HS-27A (cell line): ENCODE results near the gene TMEM108.

Experiments used
- DNase-seq: peaks from one replicate; pipeline ENCODE4 v3.0.0-alpha.2; 2012; ENCODE audit warnings: low read depth, missing footprints

TMEM108 gene

DNA sequence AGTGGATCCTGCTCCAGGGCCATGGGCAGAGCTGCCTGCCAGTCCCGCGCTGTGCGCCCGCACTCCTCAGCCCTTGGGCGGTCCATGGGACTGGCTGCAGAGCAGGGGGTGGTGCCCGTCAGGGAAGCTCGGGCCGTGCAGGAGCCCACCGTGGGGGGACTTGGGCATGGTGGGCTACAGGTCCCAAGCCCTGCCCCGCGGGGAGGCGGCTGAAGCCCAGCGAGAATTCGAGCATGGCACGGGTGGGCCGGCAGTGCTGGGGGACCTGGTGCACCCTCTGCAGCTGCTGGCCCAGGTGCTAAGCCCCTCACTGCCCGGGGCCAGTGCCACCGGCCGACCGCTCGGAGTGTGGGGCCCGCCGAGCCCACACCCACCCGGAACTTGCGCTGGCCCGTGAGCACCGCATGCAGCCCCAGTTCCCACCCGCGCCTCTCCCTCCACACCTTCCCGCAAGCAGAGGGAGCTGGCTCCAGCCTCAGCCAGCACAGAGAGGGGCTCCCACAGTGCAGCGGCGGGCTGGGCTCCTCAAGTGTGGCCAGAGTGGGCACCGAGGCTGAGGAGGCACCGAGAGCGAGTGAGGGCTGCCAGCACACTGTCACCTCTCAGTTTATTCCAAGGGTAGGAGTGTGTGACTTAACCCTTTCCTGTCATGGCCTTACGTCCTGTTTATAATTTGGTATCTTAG, 129.3 kb downstream of the TMEM108 start:
- DNase-seq: no peak

DNA sequence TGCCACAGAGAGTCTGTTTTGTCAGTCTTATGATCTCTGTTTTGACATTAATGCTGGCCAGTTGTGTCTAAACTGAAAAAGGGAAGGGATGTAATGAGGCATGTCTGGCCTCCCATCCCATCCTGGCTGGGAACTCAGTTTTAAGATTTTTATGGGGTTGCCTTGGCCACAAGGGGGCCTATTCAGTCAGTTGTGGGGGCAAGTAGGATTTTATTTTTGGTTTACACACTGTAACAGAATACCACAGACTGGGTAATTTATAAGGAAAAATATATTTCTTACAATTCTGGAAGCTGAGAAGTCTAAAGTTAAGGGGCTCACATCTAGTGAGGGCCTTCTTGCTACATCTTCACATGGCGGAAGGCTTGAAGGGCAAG, 129.8 kb downstream of the TMEM108 start:
- no peak for DNase-seq

DNA sequence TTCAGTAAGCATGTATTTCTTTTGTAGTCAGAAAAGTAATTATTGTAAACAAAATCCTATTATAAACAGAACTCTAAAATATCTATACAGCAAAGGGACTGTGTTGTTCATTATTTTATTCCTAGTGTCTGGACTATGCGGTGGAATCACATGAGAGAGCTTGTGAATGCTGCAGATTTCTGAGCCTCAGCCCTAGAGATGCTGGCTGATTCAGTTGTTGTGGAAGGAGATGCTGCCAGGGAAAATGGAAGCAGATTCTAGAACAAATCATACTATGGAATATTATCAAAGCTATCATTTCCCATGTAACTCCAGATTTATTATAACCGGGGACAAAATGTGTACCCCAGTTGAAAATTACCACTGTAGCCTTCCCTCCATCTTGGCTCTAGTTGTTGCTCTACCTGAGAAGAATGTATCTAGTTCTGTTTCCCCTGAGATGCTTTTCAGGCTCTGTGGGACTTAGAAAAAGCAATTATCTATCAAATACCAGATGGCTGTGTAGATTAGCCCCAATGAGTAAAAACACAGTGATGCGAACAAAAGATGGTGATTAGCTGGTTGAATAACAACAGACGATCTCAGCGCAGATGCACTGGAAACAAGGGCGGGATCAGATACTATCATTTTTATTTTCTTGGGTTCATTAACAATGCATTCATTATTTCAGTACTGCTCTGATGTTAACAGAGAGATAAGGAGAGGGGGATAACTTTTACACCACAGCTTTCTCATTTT, 131.3 kb downstream of the TMEM108 start:
- no peak for DNase-seq

DNA sequence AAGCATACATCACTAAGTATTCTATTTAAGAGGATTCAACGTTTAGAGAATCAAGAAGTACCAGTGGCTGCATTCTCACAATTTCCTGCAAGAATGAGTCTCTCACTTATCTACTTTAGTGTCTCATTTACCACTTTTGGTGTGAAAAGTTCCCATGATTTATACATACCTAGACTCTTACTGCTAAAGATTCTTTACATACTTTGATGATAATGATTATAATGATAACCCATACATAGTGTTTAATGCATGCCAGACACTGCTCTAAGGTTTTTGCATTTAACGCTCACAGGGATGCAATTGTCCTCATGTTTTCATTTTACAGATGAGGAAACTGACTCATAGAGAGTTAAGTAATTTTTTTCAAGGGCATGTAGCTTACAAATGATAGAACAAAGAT, 133.6 kb downstream of the TMEM108 start:
- no peak for DNase-seq

DNA sequence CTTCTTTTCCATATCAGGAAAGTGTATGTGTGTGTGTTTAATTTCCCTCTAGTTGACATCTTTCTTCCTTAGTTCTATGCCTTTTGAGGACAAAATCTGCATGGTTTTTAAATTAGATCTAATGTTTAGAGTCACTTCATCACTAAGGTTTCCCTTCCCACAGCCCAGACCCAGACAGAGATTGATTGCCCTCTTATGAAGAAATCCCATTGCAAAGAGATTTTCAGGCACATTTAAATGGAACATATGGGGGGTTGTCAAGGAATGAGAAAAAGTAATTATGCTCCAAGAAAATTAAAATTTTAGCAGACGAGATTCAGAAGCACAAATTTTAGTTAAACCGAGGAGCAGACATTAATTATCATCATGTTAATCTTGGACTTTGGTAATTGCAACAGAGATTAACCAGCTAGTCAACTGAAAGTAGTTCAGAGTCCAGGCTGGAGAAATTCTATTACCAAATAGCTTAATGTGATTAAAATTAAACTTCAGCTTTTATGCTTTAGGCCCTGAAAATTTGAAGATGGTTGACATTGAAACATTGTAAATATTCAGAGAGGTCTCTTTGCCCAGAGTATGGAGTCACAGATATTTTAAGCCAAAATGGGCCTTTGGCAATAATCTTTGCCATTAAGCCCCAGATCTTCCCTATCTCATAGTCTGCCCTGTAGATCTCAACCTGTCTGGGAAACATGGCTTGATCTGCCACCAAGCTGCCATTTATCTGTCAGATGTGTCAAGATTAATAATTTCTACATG, 143.4 kb downstream of the TMEM108 start:
- no peak for DNase-seq

DNA sequence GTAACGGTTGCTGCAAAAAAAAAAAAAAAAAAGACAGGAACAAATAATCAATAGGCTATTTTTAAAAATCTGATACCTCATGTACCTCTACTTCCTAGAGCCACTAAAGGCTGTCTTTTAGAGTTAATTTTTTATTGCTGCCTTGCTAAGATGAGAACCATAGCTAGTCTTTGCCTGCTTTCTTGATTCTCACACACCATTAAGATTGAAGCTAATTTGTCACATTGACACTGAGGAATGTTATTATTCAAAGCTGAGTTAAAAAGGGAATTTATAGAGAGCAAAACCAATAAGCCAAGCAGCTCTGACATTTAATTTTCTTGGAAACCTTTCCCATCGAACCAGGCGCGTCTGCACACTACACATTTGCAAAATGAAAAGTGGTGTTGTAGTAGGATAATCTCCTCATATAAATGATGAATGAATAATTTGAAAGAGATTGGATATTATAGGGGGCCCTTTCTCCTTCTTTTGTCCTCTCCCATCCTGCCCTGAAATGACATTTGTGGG, 149.7 kb downstream of the TMEM108 start:
- DNase-seq: no peak

DNA sequence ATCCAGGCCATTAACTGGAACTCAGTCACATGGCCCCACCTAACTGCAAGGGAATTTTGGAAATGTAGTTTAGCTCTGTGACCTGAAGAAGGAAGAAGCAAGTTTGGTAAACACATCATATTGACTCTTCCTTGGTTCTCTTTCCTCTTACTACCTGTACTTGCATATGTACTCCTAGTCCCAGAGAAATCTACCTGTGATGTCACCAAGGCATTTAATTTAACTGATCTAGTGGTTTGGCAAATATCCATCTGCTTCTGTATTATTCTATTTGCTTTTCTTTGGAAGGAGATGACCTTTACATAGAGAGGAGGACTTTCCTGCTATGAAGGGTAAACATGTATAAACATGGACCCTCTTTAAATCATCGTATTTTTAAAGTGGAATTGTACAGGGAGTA, 150.8 kb downstream of the TMEM108 start:
- no peak for DNase-seq

DNA sequence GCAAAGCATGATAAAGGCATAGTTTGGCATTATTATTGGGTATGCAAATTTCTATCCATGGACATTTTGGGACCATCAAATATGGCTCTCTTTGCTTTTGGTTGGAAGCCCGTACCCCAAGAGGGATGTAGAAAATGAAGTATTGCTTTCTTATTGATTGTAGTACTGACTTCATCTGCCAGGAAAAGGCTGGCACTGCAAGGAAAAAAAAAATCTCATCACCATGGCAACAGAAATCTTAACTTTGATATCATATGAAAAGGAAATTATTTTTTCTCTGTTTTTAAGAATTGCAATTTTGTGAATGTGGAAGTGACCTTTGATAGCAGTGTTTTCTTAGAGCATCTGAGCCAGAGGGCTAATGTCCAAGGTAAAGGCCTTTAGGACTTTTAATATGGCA, 151.7 kb downstream of the TMEM108 start:
- DNase-seq: no peak

DNA sequence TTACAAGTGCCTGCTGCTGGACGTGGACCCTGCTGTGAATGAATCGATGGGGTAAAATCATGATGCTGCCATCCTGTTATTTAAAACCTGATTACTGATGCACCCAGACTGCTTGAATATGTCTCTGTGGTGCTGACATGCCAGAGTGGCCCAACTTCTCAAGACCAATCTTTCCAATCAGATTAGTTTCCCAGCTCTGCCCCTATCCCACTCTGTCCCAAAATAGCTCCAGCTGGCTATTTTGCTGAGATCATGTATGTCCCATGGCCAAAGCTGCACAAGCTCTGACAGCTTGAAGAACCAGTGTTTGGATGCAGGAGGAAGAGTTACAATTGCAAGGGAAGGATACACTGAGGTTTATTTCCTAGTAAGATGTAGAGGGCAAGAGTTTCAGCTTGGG, 153.6 kb downstream of the TMEM108 start:
- no peak for DNase-seq

DNA sequence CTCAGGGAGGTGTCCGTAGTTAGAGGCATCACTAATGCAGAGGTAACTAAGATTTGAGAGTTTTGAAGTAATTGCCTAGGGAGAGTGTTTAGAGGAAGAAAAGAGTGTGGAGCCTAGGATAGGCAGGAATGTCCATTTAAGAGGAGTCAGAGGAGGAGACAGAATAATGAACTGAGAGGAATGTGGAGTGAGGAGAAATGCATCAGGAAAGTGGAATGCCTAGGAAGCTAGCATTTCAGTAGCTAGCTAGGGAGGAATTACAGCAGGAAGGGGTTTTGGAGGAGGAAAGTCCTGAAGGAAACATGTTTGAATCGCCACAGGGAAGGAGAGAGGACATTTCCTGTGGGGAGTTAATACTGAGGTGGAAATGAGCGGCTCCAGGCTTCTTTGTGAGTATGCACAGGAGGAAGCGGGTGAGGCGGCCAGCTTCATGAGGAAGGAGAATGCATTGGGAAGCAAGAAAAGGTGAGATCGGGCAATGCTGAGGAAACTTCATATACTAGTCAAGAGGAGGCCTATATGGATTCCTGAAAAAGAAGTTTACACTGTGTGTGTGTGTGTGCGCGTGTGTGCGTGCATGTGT, 154.3 kb downstream of the TMEM108 start:
- no peak for DNase-seq

DNA sequence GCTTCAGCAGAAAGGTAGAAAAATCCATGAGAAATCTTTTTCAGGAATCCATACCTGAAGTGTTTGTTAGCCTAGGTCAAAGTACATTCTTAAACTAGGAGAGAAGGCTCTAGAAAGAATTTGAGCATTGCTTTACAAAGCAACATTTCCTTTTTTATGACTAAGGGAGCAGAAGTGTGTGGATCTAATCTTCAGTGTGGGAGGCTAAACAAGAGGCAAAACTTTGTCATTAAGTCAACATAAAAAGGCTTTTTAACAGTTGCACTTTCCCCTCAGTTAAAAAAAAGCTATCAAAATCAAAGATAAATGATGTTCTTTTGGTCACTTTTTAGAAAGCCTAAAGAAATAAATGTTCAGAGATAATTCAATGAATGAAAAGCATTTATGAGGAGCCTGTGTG, 154.8 kb downstream of the TMEM108 start:
- no peak for DNase-seq

DNA sequence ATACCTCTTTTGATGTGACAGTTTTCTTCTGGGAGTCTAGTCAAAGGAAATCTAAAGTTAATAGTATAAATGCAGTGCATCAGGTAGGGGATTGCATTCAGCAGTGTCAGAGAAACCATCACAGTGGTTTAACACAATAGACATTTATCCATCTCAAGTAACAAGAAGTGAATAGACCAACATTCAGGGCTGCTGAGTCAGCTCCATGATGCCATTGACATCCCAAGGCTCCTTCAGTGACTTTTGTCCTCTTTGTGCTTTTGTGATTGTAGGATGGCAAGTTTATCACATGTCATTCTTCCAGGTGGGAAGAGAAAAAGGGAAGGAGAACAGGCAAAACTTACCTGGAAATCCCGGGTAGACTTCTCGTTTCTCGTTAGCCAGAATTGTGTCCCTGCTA, 158.3 kb downstream of the TMEM108 start:
- no peak for DNase-seq

DNA sequence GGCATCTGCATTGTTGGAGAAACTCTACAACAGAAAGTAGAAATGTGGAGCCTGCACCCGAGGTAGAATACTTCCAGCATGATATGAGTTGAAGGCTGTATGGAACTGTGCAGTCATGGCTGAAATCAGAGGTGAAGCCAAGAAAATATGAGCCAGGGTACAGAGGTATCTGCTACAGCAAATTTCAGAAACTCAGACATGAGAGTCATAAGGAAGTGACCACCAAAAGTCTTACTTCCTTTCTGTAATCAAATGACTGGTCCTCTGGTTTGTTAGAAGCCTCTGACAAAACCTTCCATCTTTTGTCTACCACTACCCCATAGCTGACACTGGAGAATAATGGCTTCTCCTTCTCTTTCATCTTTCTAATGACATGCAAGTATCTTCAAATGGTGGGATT, 159.4 kb downstream of the TMEM108 start:
- no peak for DNase-seq

DNA sequence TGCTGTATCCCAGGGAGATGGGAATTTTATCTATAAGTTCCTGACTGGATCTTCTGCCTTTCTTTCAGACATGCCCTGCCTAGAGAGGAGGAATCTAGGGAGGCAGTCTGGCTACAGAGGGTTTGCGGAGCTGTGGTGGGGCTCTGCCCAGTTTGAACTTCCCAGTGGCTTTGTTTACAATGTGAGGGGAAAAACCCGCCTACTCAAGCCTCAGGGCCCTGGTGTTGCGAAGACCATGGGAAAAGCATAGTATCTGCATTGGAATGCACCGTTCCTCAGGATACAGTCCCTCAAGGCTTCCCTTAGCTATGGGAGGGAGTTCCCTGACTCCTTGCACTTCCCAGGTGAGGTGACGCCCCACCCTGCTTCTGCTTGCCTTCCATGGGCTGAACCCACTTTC, 168.7 kb downstream of the TMEM108 start:
- no peak for DNase-seq

DNA sequence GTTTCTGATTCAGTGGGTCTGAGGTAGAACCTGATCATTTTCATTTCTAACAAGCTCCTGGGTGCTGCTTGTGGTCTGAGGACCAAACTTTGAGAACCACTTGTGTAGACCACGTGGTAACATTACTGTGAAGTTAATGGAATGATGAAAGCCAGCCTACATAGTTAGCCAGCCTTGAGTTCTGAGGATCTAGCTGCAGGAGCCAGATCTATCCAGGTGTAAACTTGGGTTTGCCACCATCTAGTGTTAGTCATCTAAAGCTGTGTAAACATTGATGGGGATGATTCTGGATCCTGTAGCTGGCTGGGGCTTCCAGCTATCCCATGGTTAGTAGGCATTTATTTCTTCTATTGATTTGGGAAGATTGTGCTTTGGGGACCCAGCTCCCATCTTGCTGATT, 170.0 kb downstream of the TMEM108 start:
- no peak for DNase-seq

DNA sequence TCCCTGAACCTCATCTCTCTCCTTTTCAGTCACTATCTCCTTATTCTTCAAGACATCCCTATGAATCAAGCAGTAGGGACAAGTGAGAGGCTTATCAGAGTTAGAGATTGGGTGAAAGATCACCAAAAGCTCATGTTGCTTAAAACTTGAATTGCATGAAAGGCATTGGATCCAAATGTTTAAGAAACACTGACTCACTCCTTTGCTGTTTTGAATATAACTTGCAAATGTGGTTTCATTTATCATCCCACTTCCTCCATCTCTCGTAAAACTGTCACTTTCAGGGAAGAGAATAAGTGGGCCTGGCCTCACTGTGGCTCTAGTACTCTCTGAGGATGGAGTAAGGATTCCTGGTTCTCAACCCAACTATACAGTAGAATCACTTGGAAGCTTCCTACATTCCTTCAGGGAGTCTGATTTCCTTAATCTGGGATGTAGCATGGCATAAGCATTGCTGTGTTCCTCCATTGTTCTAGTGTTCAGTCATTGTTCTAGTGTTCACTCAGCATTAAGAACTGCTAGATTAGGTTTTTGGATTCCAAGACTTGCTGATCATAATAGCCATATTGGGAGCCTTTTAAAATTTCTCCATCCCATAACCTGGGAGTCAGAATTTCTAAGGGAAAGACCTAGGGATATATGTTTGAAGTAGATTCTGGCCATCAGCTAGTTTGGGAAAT, 171.8 kb downstream of the TMEM108 start:
- no peak for DNase-seq

DNA sequence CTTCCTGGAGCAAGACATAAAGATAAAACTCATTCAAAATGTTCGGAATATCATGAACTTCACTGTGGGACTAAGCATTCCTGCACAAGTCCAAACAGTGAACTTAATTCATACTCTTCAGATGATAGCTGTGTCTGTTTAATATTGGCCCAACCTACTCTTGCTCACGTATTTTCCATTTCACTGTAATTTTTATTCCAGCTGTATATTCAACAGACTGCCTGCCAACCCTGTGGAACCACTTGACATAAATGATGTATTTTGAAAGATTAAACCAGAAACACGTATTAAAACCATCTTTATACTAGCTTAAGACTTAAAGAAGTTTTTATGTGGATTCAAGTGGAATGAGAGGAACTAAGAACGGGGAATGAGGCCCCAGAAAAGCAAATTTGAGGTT, 172.5 kb downstream of the TMEM108 start:
- DNase-seq: no peak

DNA sequence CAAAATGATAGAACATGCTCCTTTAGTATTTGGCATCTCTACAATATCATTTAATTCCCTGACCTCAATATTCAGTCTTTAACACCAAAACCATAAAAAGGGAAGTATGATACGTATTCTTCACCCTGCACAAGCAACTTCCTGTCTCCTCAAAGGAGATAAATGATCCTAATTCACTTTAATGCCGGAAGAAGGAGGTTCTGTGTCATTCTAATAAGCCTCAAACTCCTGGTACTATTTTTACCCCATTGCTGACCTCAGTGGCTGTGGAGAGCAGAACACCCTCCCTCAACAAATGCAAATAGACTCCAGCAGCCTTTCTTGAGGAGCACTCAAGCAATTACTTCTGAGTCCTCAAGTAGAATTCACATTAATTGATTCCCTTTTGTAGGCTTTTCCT, 173.3 kb downstream of the TMEM108 start:
- DNase-seq: no peak

DNA sequence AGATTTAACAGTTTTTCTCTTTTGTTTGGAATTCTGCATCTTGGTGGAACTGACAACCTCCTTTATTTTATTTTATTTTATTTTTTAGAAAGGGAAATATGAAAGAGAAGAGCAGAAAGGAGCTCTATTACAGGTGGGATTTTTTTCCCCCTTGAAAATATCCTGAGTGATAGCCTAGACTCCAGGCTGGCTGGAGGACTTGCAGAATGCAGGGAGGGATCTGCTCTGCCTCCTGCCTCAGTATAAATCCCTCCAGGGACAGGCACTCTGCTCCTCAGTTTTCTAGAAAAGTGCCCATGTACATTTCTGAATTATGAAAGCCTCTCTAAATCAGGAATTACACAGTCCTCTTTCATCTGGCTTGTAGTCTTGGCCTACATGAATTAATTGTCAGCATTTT, 173.7 kb downstream of the TMEM108 start:
- DNase-seq: no peak

DNA sequence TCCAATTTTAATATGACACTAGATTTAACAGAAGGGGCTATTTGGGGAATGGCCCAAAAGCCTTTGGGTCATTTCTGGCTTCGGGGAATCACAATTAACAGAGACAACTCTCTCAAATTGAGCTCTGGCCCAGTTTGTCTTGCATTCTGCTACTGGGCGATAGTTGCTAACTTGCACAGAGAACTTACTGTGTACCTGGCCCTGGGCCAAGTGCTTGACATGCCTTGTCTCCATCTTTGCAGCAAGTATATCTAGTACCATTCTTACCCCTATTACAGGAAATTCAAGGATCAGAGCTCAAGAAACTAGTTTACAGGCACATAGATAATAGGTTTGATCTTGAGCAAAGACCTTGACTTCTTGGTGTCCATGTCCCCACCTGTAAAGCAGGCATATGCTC, 175.7 kb downstream of the TMEM108 start:
- no peak for DNase-seq

DNA sequence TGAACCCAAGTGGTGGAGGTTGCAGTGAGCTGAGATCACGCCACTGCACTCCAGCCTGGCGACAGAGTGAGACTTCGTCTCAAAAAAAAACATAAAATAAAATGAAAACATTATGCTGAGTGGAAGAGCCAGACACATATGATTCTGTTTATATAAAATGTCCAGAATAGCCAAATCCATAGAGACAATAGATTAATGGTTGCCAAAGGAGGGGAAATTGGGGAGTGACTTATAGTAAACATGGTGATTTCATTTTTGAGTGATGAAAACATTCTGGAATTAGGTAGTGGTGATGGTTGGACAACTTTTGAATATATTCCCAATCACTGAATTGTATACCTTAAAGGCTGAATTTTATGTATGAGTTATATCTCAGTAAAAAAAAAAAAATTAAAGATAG, 189.6 kb downstream of the TMEM108 start:
- DNase-seq: no peak

DNA sequence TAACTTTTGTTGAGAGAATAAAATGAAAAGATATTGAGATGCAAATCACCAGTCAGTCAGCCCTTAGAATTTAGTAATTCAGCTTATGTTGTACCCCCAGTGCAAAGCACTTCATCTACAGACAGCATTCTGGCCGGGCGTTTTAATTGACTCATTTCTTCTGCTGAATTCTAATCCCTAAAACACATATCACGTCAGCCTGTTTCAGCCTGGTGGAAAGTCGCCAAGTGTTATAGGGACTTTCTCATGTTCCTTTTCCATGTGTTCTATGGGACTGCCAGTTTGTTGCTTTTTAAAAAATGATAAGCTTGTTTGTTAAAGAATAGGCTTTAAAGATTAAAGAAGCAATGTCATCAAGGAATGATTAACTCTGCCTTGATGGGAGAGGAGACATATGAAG, 192.0 kb downstream of the TMEM108 start:
- DNase-seq: no peak
